IMR-90 (cell line): Measurements from ENCODE around the gene TCP1. TPM values are rescaled to one million over a fixed set of nuclear protein-coding genes. Genes with fewer than 3 reads are reported as not detected.
"Not testable (repeated sequence)": the region's sequence is repeated elsewhere in the genome, so short reads cannot be mapped to it uniquely, and the experiment has no call there.

ENCODE experiments used
- ATAC-seq: fragments of 200-7000 bp; cut with Tn5 transposase; 2 replicates; pipeline ENCODE4 v1.9.1; 2020; ENCODE audit warnings: low read depth, mild to moderate bottlenecking, moderate library complexity
- BruUV-seq: library from RNA; stranded (reverse); fragments of 400-500 nt; replicated peaks from 2 replicates; lab custom pipeline; 2021; lab: Mats Ljungman, UMichigan
- CTCF ChIA-PET: fragments of 300-600 bp; formaldehyde crosslinking; extraction: SDS; loops from one replicate; lab custom pipeline; 2021; ENCODE audit warnings: antibody characterized with exemption; lab: Yijun Ruan, JAX
- POLR2A ChIA-PET: fragments of 300-600 bp; sonication (Branson Sonifier 250); formaldehyde crosslinking; loops from one replicate; lab custom pipeline; 2022; ENCODE audit warnings: antibody characterized with exemption; ENCODE audit not compliant: unreplicated experiment; lab: Charles Lee
- DNase-seq: peaks from one replicate; pipeline ENCODE4 v3.0.0; 2013
- H2AFZ ChIP-seq: replicated peaks from 2 replicates; pipeline ENCODE3; 2013; ENCODE audit warnings: low read length, mild to moderate bottlenecking; ENCODE audit not compliant: poor library complexity
- H2AK5ac ChIP-seq: 2 replicates; pipeline ENCODE4 v1.6.1; 2013; ENCODE audit warnings: low read depth, low read length, inconsistent platforms
- H2AK9ac ChIP-seq: replicated peaks from 2 replicates; pipeline ENCODE3; 2013; ENCODE audit warnings: mild to moderate bottlenecking, low read depth, low read length, moderate library complexity; ENCODE audit not compliant: poor library complexity
- H2BK120ac ChIP-seq: 2 replicates; pipeline ENCODE4 v1.6.1; 2013; ENCODE audit warnings: low read depth, low read length, inconsistent platforms
- H2BK15ac ChIP-seq: 3 replicates; pipeline ENCODE4 v1.6.1; 2013; ENCODE audit warnings: low read depth, low read length, inconsistent platforms
- H2BK20ac ChIP-seq: 2 replicates; pipeline ENCODE4 v1.6.1; 2013; ENCODE audit warnings: low read depth, mild to moderate bottlenecking, inconsistent platforms, low read length, moderate library complexity
- H2BK5ac ChIP-seq: 2 replicates; pipeline ENCODE4 v1.6.1; 2013; ENCODE audit warnings: mild to moderate bottlenecking, low read depth, low read length, inconsistent platforms; ENCODE audit not compliant: poor library complexity, severe bottlenecking
- H3K14ac ChIP-seq: replicated peaks from 2 replicates; pipeline ENCODE4 v1.6.1; 2013; ENCODE audit warnings: low read depth, low read length, inconsistent platforms
- H3K18ac ChIP-seq: 2 replicates; pipeline ENCODE4 v1.6.1; 2013; ENCODE audit warnings: low read depth, low read length, control low read depth
- H3K23ac ChIP-seq: 2 replicates; pipeline ENCODE4 v1.6.1; 2013; ENCODE audit warnings: low read depth, low read length, inconsistent platforms
- H3K27ac ChIP-seq: 2 replicates; pipeline ENCODE4 v1.5.1; 2013; ENCODE audit warnings: mild to moderate bottlenecking, control low read depth, low read length; ENCODE audit not compliant: insufficient read depth
- H3K27me3 ChIP-seq: 2 replicates; pipeline ENCODE4 v1.6.1; 2013; ENCODE audit warnings: low read length; ENCODE audit not compliant: control insufficient read depth, insufficient read depth
- H3K36me3 ChIP-seq: 2 replicates; pipeline ENCODE4 v1.6.1; 2013; ENCODE audit warnings: low read length, mixed read lengths; ENCODE audit not compliant: control insufficient read depth, insufficient read depth
- H3K4ac ChIP-seq: 2 replicates; pipeline ENCODE4 v1.6.1; 2013; ENCODE audit warnings: low read depth, low read length, inconsistent platforms
- H3K4me1 ChIP-seq: 2 replicates; pipeline ENCODE4 v1.6.1; 2013; ENCODE audit warnings: low read length, mixed read lengths; ENCODE audit not compliant: control insufficient read depth, insufficient read depth
- H3K4me2 ChIP-seq: 2 replicates; pipeline ENCODE4 v1.6.1; 2013; ENCODE audit warnings: low read depth, mild to moderate bottlenecking, control low read depth, low read length, moderate library complexity
- H3K4me3 ChIP-seq: 2 replicates; pipeline ENCODE4 v1.5.1; 2013; ENCODE audit warnings: low read depth, mild to moderate bottlenecking, control low read depth, low read length, moderate library complexity; ENCODE audit not compliant: insufficient read depth
- H3K56ac ChIP-seq: 2 replicates; pipeline ENCODE4 v1.6.1; 2013; ENCODE audit warnings: low read length, inconsistent platforms; ENCODE audit not compliant: insufficient read depth; ENCODE audit errors: extremely low read depth
- H3K79me1 ChIP-seq, 2 experiments: 2 replicates each; pipeline ENCODE4 v1.6.1; 2013; ENCODE audit warnings: low read length in 2 of 2, inconsistent platforms in 1 of 2, low read depth in 1 of 2
- H3K9ac ChIP-seq: 2 replicates; pipeline ENCODE4 v1.6.1; 2013; ENCODE audit warnings: low read depth, low read length, control low read depth
- H3K9me1 ChIP-seq: 2 replicates; pipeline ENCODE4 v1.6.1; 2013; ENCODE audit warnings: low read length, inconsistent platforms; ENCODE audit not compliant: insufficient read depth
- H3K9me3 ChIP-seq: 2 replicates; pipeline ENCODE4 v1.6.1; 2013; ENCODE audit warnings: low read length; ENCODE audit not compliant: control insufficient read depth, insufficient read depth
- H4K20me1 ChIP-seq: 2 replicates; pipeline ENCODE4 v1.6.1; 2013; ENCODE audit warnings: low read length, inconsistent platforms; ENCODE audit not compliant: insufficient read depth
- H4K5ac ChIP-seq: 2 replicates; pipeline ENCODE4 v1.6.1; 2013; ENCODE audit warnings: mild to moderate bottlenecking, low read depth, low read length, control low read depth
- H4K8ac ChIP-seq, 2 experiments: 2 replicates each; pipeline ENCODE4 v1.6.1; 2013; ENCODE audit warnings: low read depth in 2 of 2, low read length in 2 of 2, control low read depth in 1 of 2, inconsistent platforms in 1 of 2
- H4K91ac ChIP-seq: 2 replicates; pipeline ENCODE4 v1.6.1; 2013; ENCODE audit warnings: low read depth, low read length, inconsistent platforms; ENCODE audit not compliant: insufficient read depth
- WGBS, 2 experiments: methylation state at CpG; one replicate each; pipeline versions ENCODE4 v1.1.5 to v1.1.7; 2013; ENCODE audit warnings: missing lambda C conversion rate in 2 of 2; ENCODE audit not compliant: insufficient read length in 1 of 2; ENCODE audit errors: extremely low coverage in 2 of 2; 5-methylcytosine and 5-hydroxymethylcytosine counted together
- dilution Hi-C: fragments of 300-500 bp; cut with HindIII; formaldehyde crosslinking; loops from one replicate; pipeline ENCODE4 v1.14.3; 2018; ENCODE audit warnings: low sequenced_read_pairs; ENCODE audit not compliant: unreplicated experiment
- in situ Hi-C: fragments of 300-500 bp; cut with MboI; formaldehyde crosslinking; loops from 3 replicates; pipeline ENCODE4 v1.14.3; 2019; ENCODE audit warnings: low sequenced_read_pairs, inconsistent platforms, mixed read lengths
- intact Hi-C: fragments of 100-400 bp; cut with micrococcal nuclease; formaldehyde crosslinking; loops from 2 replicates; pipeline ENCODE4 v1.10.0; 2022
- polyA plus RNA-seq, 3 experiments: library from polyadenylated mRNA; depleted of rRNA; stranded (reverse); fragments of >200 nt; gene quantifications; 2 replicates each; pipeline ENCODE4 v1.2.3, GENCODE V29; 2012; ENCODE audit warnings: low replicate concordance in 1 of 3
- total RNA-seq: library from RNA; depleted of rRNA; stranded (reverse); fragments of >200 nt; gene quantifications from 2 replicates; pipeline ENCODE4 v1.2.3, GENCODE V29; 2012

Gene TCP1
- total and polyA plus RNA-seq, 2 of the 4 experiments (the other 2 are of a cell fraction): 119 to 576 TPM

DNA sequence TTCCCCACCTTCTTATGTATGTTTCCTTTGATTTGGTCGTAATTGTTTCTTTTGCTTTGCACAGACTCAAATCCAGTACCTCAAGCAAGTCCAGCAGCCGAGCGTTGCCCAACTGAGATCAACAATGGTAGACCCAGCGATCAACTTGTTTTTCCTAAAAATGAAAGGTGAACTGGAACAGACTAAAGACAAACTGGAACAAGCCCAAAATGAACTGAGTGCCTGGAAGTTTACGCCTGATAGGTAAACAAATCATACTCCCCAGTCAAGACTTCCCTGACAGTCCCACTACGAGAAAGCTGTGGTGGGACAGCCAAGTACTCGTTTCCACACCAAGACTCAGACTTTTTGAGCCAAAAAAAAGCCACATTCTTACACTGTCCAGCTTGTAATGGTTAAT lies 41.3 kb downstream of the TCP1 start:
- H3K18ac ChIP-seq, H3K4me2 ChIP-seq, H2BK120ac ChIP-seq, H3K27ac ChIP-seq, intact Hi-C loops, in situ Hi-C loops, DNase-seq, H3K9me1 ChIP-seq, H2BK15ac ChIP-seq, H3K4me3 ChIP-seq, ATAC-seq, H3K4ac ChIP-seq, H2BK20ac ChIP-seq, H2AK5ac ChIP-seq, H3K23ac ChIP-seq, H3K27me3 ChIP-seq, dilution Hi-C loops, H3K56ac ChIP-seq, POLR2A ChIA-PET, H2AK9ac ChIP-seq, H4K91ac ChIP-seq, H4K20me1 ChIP-seq, H3K9me3 ChIP-seq, H2AFZ ChIP-seq, H4K8ac ChIP-seq, CTCF ChIA-PET, H2BK5ac ChIP-seq, H3K9ac ChIP-seq, BruUV-seq, H3K4me1 ChIP-seq, H4K5ac ChIP-seq, H3K14ac ChIP-seq: not testable (repeated sequence)
- Histone ChIP-seq H3K79me1 (peaks cover 28 to 33% of the 10 kb centered on the region in 2 experiments), H3K36me3 (peaks cover 54% of the 10 kb centered on the region)
- WGBS, 2 experiments: no CpG with 5 or more reads among the region's 7 CpGs
